SK-N-SH (cell line): Measurements from ENCODE around the gene RNF157. TPM values are rescaled to one million over a fixed set of nuclear protein-coding genes. Genes with fewer than 3 reads are reported as not detected.

Experiments used
- CTCF ChIA-PET: fragments of 300-600, 350-600 bp; formaldehyde crosslinking; extraction: SDS; loops from one replicate; lab custom pipeline; 2021; lab: Yijun Ruan, JAX
- POLR2A ChIA-PET: fragments of 350-600 bp; sonication (Branson Sonifier 250); formaldehyde crosslinking; extraction: SDS; loops from one replicate; lab custom pipeline; 2020; ENCODE audit warnings: antibody characterized with exemption, inconsistent platforms; lab: Yijun Ruan, JAX
- DNase-seq: peaks from one replicate; pipeline ENCODE4 v3.0.0; 2012
- H2AFZ ChIP-seq: fragments of 200-600 bp; sonication (generic); 2 replicates; pipeline ENCODE4 v1.8.1; 2016; ENCODE audit warnings: antibody characterized with exemption, mild to moderate bottlenecking, low read depth
- H3F3A ChIP-seq: fragments of 200-600 bp; sonication (generic); replicated peaks from 2 replicates; pipeline ENCODE3; 2016; ENCODE audit warnings: antibody characterized with exemption, mild to moderate bottlenecking; ENCODE audit not compliant: insufficient read depth
- H3K27ac ChIP-seq, 2 experiments: fragments of 200-500 bp in 1 of 2; fragments of 200-600 bp in 1 of 2; sonication (Bioruptor generic) in 1 of 2; sonication (generic), shearing (Covaris generic) in 1 of 2; 2 replicates each; pipeline versions ENCODE4 v1.5.1 to v1.6.1; 2014 to 2016; ENCODE audit warnings: low read depth in 2 of 2, inconsistent platforms in 1 of 2, low read length in 1 of 2, mild to moderate bottlenecking in 1 of 2, mixed read lengths in 1 of 2
- H3K27me3 ChIP-seq: fragments of 200-600 bp; sonication (generic), shearing (Covaris generic); 2 replicates; pipeline ENCODE4 v1.6.1; 2016; ENCODE audit warnings: mixed run types; ENCODE audit not compliant: insufficient read depth
- H3K36me3 ChIP-seq, 2 experiments: fragments of 200-500 bp in 1 of 2; fragments of 200-600 bp in 1 of 2; sonication (Bioruptor generic) in 1 of 2; sonication (generic) in 1 of 2; replicated peaks in 1 of 2; 2 replicates each; pipeline versions ENCODE3 to v1.5.1; 2014 to 2016; ENCODE audit warnings: low read length in 1 of 2, mild to moderate bottlenecking in 1 of 2; ENCODE audit not compliant: insufficient read depth in 2 of 2, control insufficient read depth in 1 of 2
- H3K4me1 ChIP-seq, 2 experiments: fragments of 200-500 bp in 1 of 2; fragments of 200-600 bp in 1 of 2; sonication (Bioruptor generic) in 1 of 2; sonication (generic), shearing (Covaris generic) in 1 of 2; 2 replicates each; pipeline versions ENCODE4 v1.5.1 to v1.6.1; 2014 to 2016; ENCODE audit warnings: low read depth in 1 of 2, low read length in 1 of 2, mixed run types in 1 of 2; ENCODE audit not compliant: insufficient read depth in 2 of 2, control insufficient read depth in 1 of 2
- H3K4me2 ChIP-seq: fragments of 200-600 bp; sonication (generic), shearing (Covaris generic); 2 replicates; pipeline ENCODE4 v1.6.1; 2017; ENCODE audit warnings: mixed run types
- H3K4me3 ChIP-seq, 2 experiments: fragments of 200-500 bp in 1 of 2; fragments of 200-600 bp in 1 of 2; sonication (Bioruptor generic) in 1 of 2; sonication (generic), shearing (Covaris generic) in 1 of 2; 2 replicates each; pipeline versions ENCODE4 v1.5.1 to v1.8.1; 2014 to 2016; ENCODE audit warnings: low read depth in 2 of 2, inconsistent platforms in 1 of 2, low read length in 1 of 2, mild to moderate bottlenecking in 1 of 2, mixed read lengths in 1 of 2, moderate library complexity in 1 of 2
- H3K79me2 ChIP-seq: fragments of 200-600 bp; sonication (generic); 2 replicates; pipeline ENCODE4 v1.8.1; 2017; ENCODE audit warnings: mild to moderate bottlenecking; ENCODE audit not compliant: insufficient read depth
- H3K9ac ChIP-seq: fragments of 200-600 bp; sonication (generic); 2 replicates; pipeline ENCODE4 v1.6.1; 2017; ENCODE audit warnings: mixed run types
- H3K9me2 ChIP-seq: fragments of 200-600 bp; sonication (generic); 2 replicates; pipeline ENCODE4 v1.6.1; 2017; ENCODE audit warnings: mixed run types
- H3K9me3 ChIP-seq: fragments of 200-600 bp; sonication (generic); 2 replicates; pipeline ENCODE4 v1.6.1; 2017; ENCODE audit warnings: mixed run types, mild to moderate bottlenecking, moderate library complexity
- H4K20me1 ChIP-seq: fragments of 200-600 bp; sonication (generic); 2 replicates; pipeline ENCODE4 v1.6.1; 2017; ENCODE audit warnings: mild to moderate bottlenecking, mixed run types; ENCODE audit not compliant: insufficient read depth
- CHD2 ChIP-seq: fragments of 150-350 bp; IDR thresholded peaks from 2 replicates; pipeline ENCODE4 v1.6.1; 2018; ENCODE audit warnings: low read length; ENCODE audit not compliant: partially characterized antibody
- EP300 ChIP-seq, 2 experiments: IDR thresholded peaks; 2 replicates each; pipeline versions ENCODE4 v1.4.0 to v1.6.1; 2012; ENCODE audit warnings: borderline replicate concordance in 1 of 2, low read depth in 1 of 2, low read length in 1 of 2
- EZH2phosphoT487 ChIP-seq: fragments of 200-600 bp; sonication (generic); IDR thresholded peaks from 2 replicates; pipeline ENCODE4 v1.6.1; 2017; ENCODE audit warnings: low read depth, mixed run types, mild to moderate bottlenecking, antibody characterized with exemption, moderate library complexity, borderline replicate concordance
- FOSL2 ChIP-seq: IDR thresholded peaks from 2 replicates; pipeline ENCODE4 v1.4.0; 2012; ENCODE audit warnings: low read depth, mild to moderate bottlenecking, moderate library complexity, borderline replicate concordance
- IRF3 ChIP-seq: fragments of 150-350 bp; IDR thresholded peaks from 2 replicates; pipeline ENCODE4 v1.6.1; 2016; ENCODE audit warnings: mild to moderate bottlenecking, low read depth, low read length
- MAX ChIP-seq: IDR thresholded peaks from 2 replicates; pipeline ENCODE4 v1.4.0; 2012; ENCODE audit warnings: low read depth
- POLR2AphosphoS5 ChIP-seq: IDR thresholded peaks from 2 replicates; pipeline ENCODE4 v1.6.1; 2012; ENCODE audit warnings: low read depth, low read length
- REST ChIP-seq: IDR thresholded peaks from 2 replicates; pipeline ENCODE4 v1.6.1; 2012; ENCODE audit warnings: mild to moderate bottlenecking, low read depth, low read length, moderate library complexity
- USF1 ChIP-seq: IDR thresholded peaks from 2 replicates; pipeline ENCODE4 v1.4.0; 2012; ENCODE audit warnings: low read depth, borderline replicate concordance
- WGBS: methylation state at CpG from one replicate; pipeline ENCODE4 v1.1.6; 2017; ENCODE audit warnings: low lambda C conversion rate; 5-methylcytosine and 5-hydroxymethylcytosine counted together
- polyA plus RNA-seq, 3 experiments: library from polyadenylated mRNA; depleted of rRNA; stranded (reverse); fragments of >200 nt; gene quantifications; 2 replicates each; pipeline ENCODE4 v1.2.3, GENCODE V29; 2012

RNF157 gene
- polyA plus RNA-seq, 1 of the 3 experiments (the other 2 are of a cell fraction), result 5.2 TPM

- TF ChIP-seq REST, result no peak
- TF ChIP-seq CHD2, result no peak
Measured at GRCh38 chr17:76166168-76166567, 74.1 kb downstream of the RNF157 start (continued).

GRCh38 chr17:76164331-76164730, 76.0 kb downstream of the RNF157 start:
- no peaks in the 10 kb centered on the region for H3K9me2 ChIP-seq
- no peaks in the 10 kb centered on the region for H3K27me3 ChIP-seq
- POLR2A ChIA-PET, result no interaction called here
- 77% methylated on average over 2 of the region's 2 CpGs for WGBS
- no peaks in the 10 kb centered on the region for H3K9me3 ChIP-seq
- H2AFZ ChIP-seq, result no peak overlapping the region
- TF ChIP-seq EP300 (IDR thresholded peaks at IDR 0.05; ENCODE audit: borderline replicate concordance in 1 of 2, low read depth in 1 of 2, low read length in 1 of 2) (no peak), EZH2phosphoT487 (no peak), MAX (no peak), CHD2 (no peak), USF1 (no peak), FOSL2 (no peak), POLR2AphosphoS5 (no peak)
- DNase-seq, result no peak
- no peaks in the 10 kb centered on the region for H3F3A ChIP-seq
- H3K27ac ChIP-seq, result no peak overlapping the region
- H3K4me2 ChIP-seq, result no peak overlapping the region
- H3K79me2 ChIP-seq, result no peaks in the 10 kb centered on the region
- H3K9ac ChIP-seq, result no peak overlapping the region
- H3K36me3 ChIP-seq, result no peaks in the 10 kb centered on the region
- CTCF ChIA-PET, result interaction anchor here (1.0 to 3.0 kb wide), 3 partner anchors 16 to 164 kb away, joined by 3 to 25 read pairs (median 3); no protein-coding TSS in a partner anchor
- H3K4me3 ChIP-seq, result no peak overlapping the region
- H4K20me1 ChIP-seq, result no peaks in the 10 kb centered on the region
- H3K4me1 ChIP-seq, result no peaks in the 10 kb centered on the region

- CTCF ChIA-PET, result interaction anchor here (1.0 to 3.0 kb wide), 2 partner anchors 17 to 141 kb away, joined by 3 to 25 read pairs; no protein-coding TSS in a partner anchor
- no peak for DNase-seq
- no peaks in the 10 kb centered on the region for H3F3A ChIP-seq
- no peaks in the 10 kb centered on the region for H3K36me3 ChIP-seq
- no peak overlapping the region for H3K4me2 ChIP-seq
- H3K4me3 ChIP-seq, result no peak overlapping the region
- no peaks in the 10 kb centered on the region for H3K27me3 ChIP-seq
- no peaks in the 10 kb centered on the region for H3K4me1 ChIP-seq
- 84% methylated on average over 4 of the region's 4 CpGs for WGBS
- H3K27ac ChIP-seq, result no peak overlapping the region
- no peaks in the 10 kb centered on the region for H4K20me1 ChIP-seq
- H3K9me2 ChIP-seq, result no peaks in the 10 kb centered on the region
- H3K9me3 ChIP-seq, result no peaks in the 10 kb centered on the region
- H3K79me2 ChIP-seq, result no peaks in the 10 kb centered on the region
- POLR2A ChIA-PET, result no interaction called here
- H3K9ac ChIP-seq, result no peak overlapping the region
- no peak overlapping the region for H2AFZ ChIP-seq
- no peak for TF ChIP-seq IRF3
Measured at GRCh38 chr17:76163919-76164318, 76.4 kb downstream of the RNF157 start.
